GM23248 (cell line): ENCODE measurements around the gene WWOX.

Experiments used
- EZH2 ChIP-seq: fragments of 200-600 bp; sonication (generic); IDR thresholded peaks from 2 replicates; pipeline ENCODE4 v1.6.1; 2018; ENCODE audit warnings: antibody characterized with exemption, mild to moderate bottlenecking; ENCODE audit not compliant: insufficient read depth, poor library complexity, severe bottlenecking
- EZH2phosphoT487 ChIP-seq: fragments of 200-600 bp; sonication (generic); IDR thresholded peaks from 2 replicates; pipeline ENCODE4 v1.6.1; 2018; ENCODE audit warnings: antibody characterized with exemption, moderate library complexity, mild to moderate bottlenecking, low read depth; ENCODE audit not compliant: insufficient read depth

DNA sequence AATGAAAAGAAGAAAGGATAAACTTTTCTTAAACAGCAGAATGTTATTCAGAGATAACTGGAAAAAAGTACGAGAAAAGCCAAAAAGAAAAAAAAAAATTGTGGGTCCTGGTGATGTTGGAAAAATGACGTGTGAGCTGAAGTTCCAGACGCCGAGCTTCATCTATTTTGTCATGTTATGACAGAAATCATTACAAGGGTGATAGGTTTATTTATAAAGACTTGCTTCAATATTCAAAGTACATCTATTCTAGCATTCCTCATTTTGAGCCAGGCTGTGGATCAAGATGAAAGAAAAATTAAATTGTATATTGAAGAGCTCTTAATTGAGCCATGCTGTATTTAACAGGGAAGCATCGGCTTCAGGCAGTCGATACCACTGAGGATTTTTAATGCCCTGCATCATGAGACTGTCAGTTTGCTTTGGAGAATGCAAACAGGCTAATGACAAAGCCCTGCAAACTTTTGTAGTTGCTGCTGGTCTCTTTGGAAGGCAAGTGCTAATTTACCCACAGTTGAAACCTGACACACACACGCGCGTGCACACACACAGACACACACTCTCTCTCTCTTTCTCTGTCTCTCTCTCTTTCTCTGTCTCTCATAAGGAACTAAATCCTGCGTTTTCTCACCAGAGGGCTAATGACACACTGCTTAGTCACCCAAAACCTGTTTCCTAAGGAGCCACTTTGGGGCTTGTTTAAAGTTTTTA, 110.7 kb downstream of the WWOX start:
- no peak for TF ChIP-seq EZH2phosphoT487
- TF ChIP-seq EZH2 = no peak
